GM19328 (cell line): ENCODE measurements around the gene CSRNP2.
"Not testable (repeated sequence)": the region's sequence is repeated elsewhere in the genome, so short reads cannot be mapped to it uniquely, and the experiment has no call there.

Source experiments
- ATAC-seq: cut with Tn5 transposase; IDR thresholded peaks from one replicate; pipeline ENCODE4 v1.9.1; 2021; ENCODE audit warnings: mild to moderate bottlenecking, moderate library complexity; ENCODE audit not compliant: unreplicated experiment

Gene CSRNP2

GRCh38 chr12:51078866-51079265, 4.5 kb downstream of the CSRNP2 start:
- not testable (repeated sequence) for ATAC-seq

- not testable (repeated sequence) for ATAC-seq
These were observed 5.0 kb downstream of the CSRNP2 start for GRCh38 chr12:51078346-51078745.

- ATAC-seq, result no peak
These were observed 5.5 kb downstream of the CSRNP2 start for GRCh38 chr12:51077930-51078329.

GRCh38 chr12:51076236-51076930, 7.0 kb downstream of the CSRNP2 start:
- no peak for ATAC-seq

- no peak for ATAC-seq
These were observed 8.0 kb downstream of the CSRNP2 start for GRCh38 chr12:51075390-51075789.

- ATAC-seq, result no peak
These were observed 11.7 kb downstream of the CSRNP2 start for GRCh38 chr12:51071663-51072062.

GRCh38 chr12:51070004-51070403, 13.4 kb downstream of the CSRNP2 start:
- ATAC-seq, result no peak

- ATAC-seq, result no peak
These were observed 15.6 kb downstream of the CSRNP2 start for GRCh38 chr12:51067771-51068170.

GRCh38 chr12:51067229-51067628, 16.2 kb downstream of the CSRNP2 start:
- ATAC-seq, result no peak

- ATAC-seq, result no peak
These were observed 17.9 kb downstream of the CSRNP2 start for GRCh38 chr12:51065530-51065929.

GRCh38 chr12:51062631-51063397, 20.6 kb downstream of the CSRNP2 start:
- no peak for ATAC-seq

- ATAC-seq, result no peak
These were observed 24.3 kb downstream of the CSRNP2 start for GRCh38 chr12:51059086-51059485.

- no peak for ATAC-seq
These were observed 27.2 kb downstream of the CSRNP2 start for GRCh38 chr12:51056242-51056641.

GRCh38 chr12:51055060-51055459, 28.3 kb downstream of the CSRNP2 start:
- no peak for ATAC-seq

GRCh38 chr12:51051787-51052186, 31.6 kb downstream of the CSRNP2 start:
- ATAC-seq, result no peak

GRCh38 chr12:51049525-51049924, 33.9 kb downstream of the CSRNP2 start:
- ATAC-seq, result no peak

GRCh38 chr12:51048661-51049251, 34.6 kb downstream of the CSRNP2 start:
- ATAC-seq, result no peak

- ATAC-seq, result peak; percentile 94
These were observed 35.5 kb downstream of the CSRNP2 start, which contains the start of gene LETMD1 for GRCh38 chr12:51047655-51048540. LETMD1 (plus strand) TSS chr12:51048327; CDS start chr12:51048357, 30 bp downstream.

- ATAC-seq, result no peak
These were observed 47.1 kb downstream of the CSRNP2 start for GRCh38 chr12:51036279-51036678.

GRCh38 chr12:51033457-51034089, 49.8 kb downstream of the CSRNP2 start:
- no peak for ATAC-seq
